ENCODE data around the gene RNF224. TPM values are rescaled to one million over a fixed set of nuclear protein-coding genes. Genes with fewer than 3 reads are reported as not detected.

Gene RNF224
- total and polyA plus RNA-seq, 2 of the 13 experiments (the other 11 are each of a cell fraction or from before 2014, with no cell fraction given), result 0.09 TPM; not detected in 1

DNA sequence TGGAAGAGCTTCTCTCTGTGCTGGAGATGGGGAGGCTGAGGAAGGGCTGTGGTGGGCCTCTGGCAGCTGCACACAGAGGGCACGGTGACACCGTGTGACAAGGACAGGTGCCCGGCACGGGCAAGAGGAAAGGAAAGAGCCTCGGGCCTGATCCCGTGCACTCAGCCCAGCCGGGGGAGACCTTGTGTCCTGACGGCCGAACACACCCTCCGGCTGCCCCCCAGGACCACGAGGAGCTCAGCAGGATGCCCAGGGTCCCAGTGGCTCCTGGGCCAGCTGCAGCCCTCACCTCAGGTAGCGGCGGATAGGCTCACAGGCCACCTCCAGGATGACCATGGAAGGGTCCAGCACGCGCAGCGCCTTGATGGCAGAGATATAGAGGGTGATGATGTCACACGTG is 44.5 kb upstream of the RNF224 start:
- H2AFZ ChIP-seq (ENCODE audit: low read length), result no peak overlapping the region
- WGBS (ENCODE audit: low lambda C conversion rate), result 84% methylated on average over 8 of the region's 17 CpGs
- H3K36me3 ChIP-seq (replicated peaks in 1 of 2; ENCODE audit: control insufficient read depth in 1 of 2, insufficient read depth in 2 of 2, low read length in 2 of 2), result peaks cover 25 to 35% of the 10 kb centered on the region in 2 experiments; a peak in 4 of 5 replicates
- ATAC-seq (no peak), DNase-seq (ENCODE audit: low spot score) (no peak), FAIRE-seq (no peak)
- ChIA-PET POLR2A (no interaction called here), CTCF (ENCODE audit: low intra/inter-chr PET ratio, low total read pairs) (no interaction called here)
- no peaks in the 10 kb centered on the region for H3K9me3 ChIP-seq (ENCODE audit: low read length)
- no TSS peak for BruUV-seq (replicated peaks)
- H3K79me2 ChIP-seq (ENCODE audit: insufficient read depth, low read length), result peaks cover 16% of the 10 kb centered on the region
- no peaks in the 10 kb centered on the region for H4K20me1 ChIP-seq (ENCODE audit: insufficient read depth, low read length)
- peaks cover 15% of the 10 kb centered on the region for H3K4me1 ChIP-seq (ENCODE audit: insufficient read depth, low read length)
- H3K27ac ChIP-seq (ENCODE audit: extremely low read length, insufficient read depth, low read length), result no peak overlapping the region
- TF ChIP-seq, protein P1, sequence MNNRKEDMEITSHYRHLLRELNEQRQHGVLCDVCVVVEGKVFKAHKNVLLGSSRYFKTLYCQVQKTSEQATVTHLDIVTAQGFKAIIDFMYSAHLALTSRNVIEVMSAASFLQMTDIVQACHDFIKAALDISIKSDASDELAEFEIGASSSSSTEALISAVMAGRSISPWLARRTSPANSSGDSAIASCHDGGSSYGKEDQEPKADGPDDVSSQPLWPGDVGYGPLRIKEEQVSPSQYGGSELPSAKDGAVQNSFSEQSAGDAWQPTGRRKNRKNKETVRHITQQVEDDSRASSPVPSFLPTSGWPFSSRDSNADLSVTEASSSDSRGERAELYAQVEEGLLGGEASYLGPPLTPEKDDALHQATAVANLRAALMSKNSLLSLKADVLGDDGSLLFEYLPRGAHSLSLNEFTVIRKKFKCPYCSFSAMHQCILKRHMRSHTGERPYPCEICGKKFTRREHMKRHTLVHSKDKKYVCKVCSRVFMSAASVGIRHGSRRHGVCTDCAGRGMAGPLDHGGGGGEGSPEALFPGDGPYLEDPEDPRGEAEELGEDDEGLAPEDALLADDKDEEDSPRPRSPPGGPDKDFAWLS (CRISPR knock-in tag; IDR thresholded peaks at IDR 0.05; ENCODE audit: borderline replicate concordance), result no peak
- 0 out of 2 replicates have a peak, but pooled peaks have one; percentile 26 for TF ChIP-seq RBFOX2 (IDR thresholded peaks at IDR 0.05; ENCODE audit: low read depth, low read length)
- no peak overlapping the region for H3K4me2 ChIP-seq (ENCODE audit: low read depth, low read length)
- H3K9ac ChIP-seq (ENCODE audit: insufficient read depth, low read depth, low read length), result no peak overlapping the region
- H3K4me3 ChIP-seq (replicated peaks in 1 of 3; ENCODE audit: insufficient read depth in 1 of 3, low read depth in 2 of 3, low read length in 3 of 3), result no peak overlapping the region
- in situ Hi-C loops (cut with HindIII; ENCODE audit: extremely low pct_ligation_motif_present, low pct_unique_long_range_greater_than_20kb), result no loop called here
- no peaks in the 10 kb centered on the region for H3K27me3 ChIP-seq (ENCODE audit: control insufficient read depth in 1 of 2, insufficient read depth in 2 of 2, low read length in 2 of 2)
- intact Hi-C loops (cut with micrococcal nuclease; ENCODE audit: unreplicated experiment), result no loop called here

DNA sequence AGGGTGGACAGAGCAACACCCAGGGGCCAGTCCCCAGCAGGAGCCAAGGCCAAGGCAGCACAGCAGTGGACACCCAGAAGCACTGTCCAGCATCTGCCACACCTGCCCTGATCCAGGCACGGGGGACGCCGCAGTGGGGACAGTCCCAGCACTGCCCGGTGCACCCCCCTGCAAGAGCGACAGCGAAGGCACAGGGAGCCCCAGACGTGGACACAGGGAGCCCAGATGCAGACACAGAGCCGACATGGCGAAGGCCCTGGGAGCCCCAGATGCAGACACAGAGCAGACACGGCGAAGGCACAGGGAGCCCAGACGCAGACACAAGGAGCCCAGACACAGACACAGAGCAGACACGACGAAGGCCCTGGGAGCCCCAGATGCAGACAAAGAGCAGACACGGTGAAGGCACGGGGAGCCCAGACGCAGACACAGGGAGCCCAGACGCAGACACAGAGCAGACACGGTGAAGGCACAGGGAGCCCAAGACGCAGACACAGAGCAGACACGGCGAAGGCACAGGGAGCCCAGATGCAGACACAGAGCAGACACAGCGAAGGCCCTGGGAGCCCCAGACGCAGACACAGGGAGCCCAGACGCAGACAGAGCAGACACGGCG is 43.2 kb upstream of the RNF224 start:
- DNase-seq (ENCODE audit: low spot score) (no peak), FAIRE-seq (no peak), ATAC-seq (no peak)
- TF ChIP-seq SMAD3 (CRISPR knock-in tag; IDR thresholded peaks at IDR 0.05), result no peak
- TF ChIP-seq STAG1 (CRISPR knock-in tag; IDR thresholded peaks at IDR 0.05), result no peak
- TF ChIP-seq ZFP41 (CRISPR knock-in tag; IDR thresholded peaks at IDR 0.05; ENCODE audit: borderline replicate concordance), result no peak
- no peak for TF ChIP-seq ESRRA (CRISPR knock-in tag; IDR thresholded peaks at IDR 0.05; ENCODE audit: low read depth)
- no peak for TF ChIP-seq SP1 (IDR thresholded peaks at IDR 0.05)
- TF ChIP-seq SP1 (CRISPR knock-in tag; IDR thresholded peaks at IDR 0.05), result no peak
- no peak for TF ChIP-seq NONO (IDR thresholded peaks at IDR 0.05)
- TF ChIP-seq NONO (CRISPR knock-in tag; conservative IDR thresholded peaks at IDR 0.05), result no peak
- H3K4me2 ChIP-seq (ENCODE audit: low read depth, low read length), result no peak overlapping the region
- H3K27me3 ChIP-seq (ENCODE audit: control insufficient read depth in 1 of 2, insufficient read depth in 2 of 2, low read length in 2 of 2), result no peaks in the 10 kb centered on the region
- peaks cover 19% of the 10 kb centered on the region for H3K79me2 ChIP-seq (ENCODE audit: insufficient read depth, low read length)
- peaks cover 25 to 35% of the 10 kb centered on the region in 2 experiments; a peak in 4 of 5 replicates for H3K36me3 ChIP-seq (replicated peaks in 1 of 2; ENCODE audit: control insufficient read depth in 1 of 2, insufficient read depth in 2 of 2, low read length in 2 of 2)
- intact Hi-C loops (cut with micrococcal nuclease; ENCODE audit: unreplicated experiment) (no loop called here), in situ Hi-C loops (cut with HindIII; ENCODE audit: extremely low pct_ligation_motif_present, low pct_unique_long_range_greater_than_20kb) (no loop called here)
- H2AFZ ChIP-seq (ENCODE audit: low read length), result no peak overlapping the region
- no peak overlapping the region for H3K9ac ChIP-seq (ENCODE audit: insufficient read depth, low read depth, low read length)
- H4K20me1 ChIP-seq (ENCODE audit: insufficient read depth, low read length), result no peaks in the 10 kb centered on the region
- BruUV-seq (replicated peaks), result no TSS peak
- no peaks in the 10 kb centered on the region for H3K9me3 ChIP-seq (ENCODE audit: low read length)
- peaks cover 15% of the 10 kb centered on the region for H3K4me1 ChIP-seq (ENCODE audit: insufficient read depth, low read length)
- 96% methylated on average over 26 of the region's 27 CpGs for WGBS (ENCODE audit: low lambda C conversion rate)
- POLR2A ChIA-PET, result no interaction called here
- no peak overlapping the region for H3K27ac ChIP-seq (ENCODE audit: extremely low read length, insufficient read depth, low read length)
- CTCF ChIA-PET (ENCODE audit: low intra/inter-chr PET ratio, low total read pairs), result no interaction called here
- no peak overlapping the region for H3K4me3 ChIP-seq (replicated peaks in 1 of 3; ENCODE audit: insufficient read depth in 1 of 3, low read depth in 2 of 3, low read length in 3 of 3)
